Neural cell (in vitro differentiated cells): ENCODE data around the gene DHX40. TPM values are rescaled to one million over a fixed set of nuclear protein-coding genes. Genes with fewer than 3 reads are reported as not detected.

Source experiments
- H2AFZ ChIP-seq: fragments of 200-600, 300-800 bp; sonication (generic), shearing (Covaris generic); 2 replicates; pipeline ENCODE4 v1.6.0; 2014; ENCODE audit warnings: low read depth, mild to moderate bottlenecking, antibody characterized with exemption, low read length, moderate library complexity
- H3F3A ChIP-seq: fragments of 200-600 bp; shearing (Covaris generic); 2 replicates; pipeline ENCODE4 v1.6.1; 2016; ENCODE audit warnings: mild to moderate bottlenecking, moderate library complexity, mixed read lengths, antibody characterized with exemption, low read length; ENCODE audit not compliant: insufficient read depth, poor library complexity, severe bottlenecking
- H3K27ac ChIP-seq: fragments of 200-600, 300-800 bp; sonication (generic), shearing (Covaris generic); 2 replicates; pipeline ENCODE4 v1.5.1; 2014; ENCODE audit warnings: mild to moderate bottlenecking, low read length, moderate library complexity
- H3K27me3 ChIP-seq: fragments of 300-800, 200-600 bp; sonication (generic), shearing (Covaris generic); 2 replicates; pipeline ENCODE4 v1.6.0; 2014; ENCODE audit warnings: mild to moderate bottlenecking, low read depth, low read length, moderate library complexity; ENCODE audit not compliant: insufficient read depth
- H3K36me3 ChIP-seq: fragments of 300-800, 200-600 bp; sonication (generic), shearing (Covaris generic); 2 replicates; pipeline ENCODE4 v1.5.1; 2014; ENCODE audit warnings: mild to moderate bottlenecking, antibody characterized with exemption, low read length, moderate library complexity; ENCODE audit not compliant: insufficient read depth
- H3K4me2 ChIP-seq: fragments of 300-800, 200-600 bp; sonication (generic), shearing (Covaris generic); 2 replicates; pipeline ENCODE4 v1.6.0; 2014; ENCODE audit warnings: mild to moderate bottlenecking, low read length
- H3K4me3 ChIP-seq: fragments of 300-800, 200-600 bp; sonication (generic), shearing (Covaris generic); 2 replicates; pipeline ENCODE4 v1.5.1; 2014; ENCODE audit warnings: mild to moderate bottlenecking, low read length, moderate library complexity
- H3K79me2 ChIP-seq: fragments of 200-600 bp; shearing (Covaris generic); replicated peaks from 2 replicates; pipeline ENCODE4 v1.6.0; 2014; ENCODE audit warnings: mild to moderate bottlenecking, low read length, moderate library complexity; ENCODE audit not compliant: insufficient read depth
- H3K9ac ChIP-seq: fragments of 300-800, 200-600 bp; sonication (generic), shearing (Covaris generic); 2 replicates; pipeline ENCODE4 v1.6.1; 2016; ENCODE audit warnings: mild to moderate bottlenecking, low read length, mixed read lengths
- H3K9me2 ChIP-seq: fragments of 200-600 bp; shearing (Covaris generic); 2 replicates; pipeline ENCODE4 v1.6.1; 2016; ENCODE audit warnings: mild to moderate bottlenecking, low read length, mixed read lengths; ENCODE audit not compliant: insufficient read depth
- H3K9me3 ChIP-seq: fragments of 200-600, 300-800 bp; sonication (generic), shearing (Covaris generic); 2 replicates; pipeline ENCODE4 v1.6.1; 2016; ENCODE audit warnings: mild to moderate bottlenecking, mixed run types, low read length, moderate library complexity, mixed read lengths
- H4K20me1 ChIP-seq: fragments of 200-600 bp; shearing (Covaris generic); 2 replicates; pipeline ENCODE4 v1.6.1; 2016; ENCODE audit warnings: mild to moderate bottlenecking, mixed run types; ENCODE audit not compliant: insufficient read depth
- EP300 ChIP-seq: fragments of 450-650 bp; conservative IDR thresholded peaks from 2 replicates; pipeline ENCODE4 v1.6.1; 2014; ENCODE audit warnings: antibody characterized with exemption, mild to moderate bottlenecking, moderate library complexity; ENCODE audit not compliant: poor library complexity, severe bottlenecking
- EZH2 ChIP-seq: fragments of 200-600, 300-800 bp; shearing (Covaris generic), sonication (generic); IDR thresholded peaks from 2 replicates; pipeline ENCODE4 v1.6.1; 2014; ENCODE audit warnings: antibody characterized with exemption, low read length, borderline replicate concordance, mild to moderate bottlenecking; ENCODE audit not compliant: insufficient read depth, poor library complexity, severe bottlenecking
- MXI1 ChIP-seq: fragments of 450-650 bp; conservative IDR thresholded peaks from 2 replicates; pipeline ENCODE4 v1.6.1; 2014; ENCODE audit warnings: antibody characterized with exemption, mild to moderate bottlenecking; ENCODE audit not compliant: poor library complexity, severe bottlenecking
- RAD21 ChIP-seq: fragments of 450-650 bp; conservative IDR thresholded peaks from 2 replicates; pipeline ENCODE4 v1.6.1; 2014; ENCODE audit warnings: antibody characterized with exemption, mild to moderate bottlenecking, moderate library complexity
- REST ChIP-seq: IDR thresholded peaks from 2 replicates; pipeline ENCODE4 v1.6.1; 2012; ENCODE audit warnings: borderline replicate concordance
- SMC3 ChIP-seq: fragments of 450-650 bp; conservative IDR thresholded peaks from 2 replicates; pipeline ENCODE4 v1.6.1; 2014; ENCODE audit warnings: antibody characterized with exemption, mild to moderate bottlenecking, moderate library complexity; ENCODE audit not compliant: poor library complexity
- TAF1 ChIP-seq: IDR thresholded peaks from 2 replicates; pipeline ENCODE4 v1.6.1; 2012; ENCODE audit warnings: low read depth
- polyA plus RNA-seq: library from polyadenylated mRNA; depleted of rRNA; stranded (reverse); fragments of >200 nt; gene quantifications from 2 replicates; pipeline ENCODE4 v1.2.3, GENCODE V29; 2014
- TF ChIP-seq, protein P1 (sequence below): fragments of 450-650 bp; IDR thresholded peaks from 2 replicates; pipeline ENCODE4 v1.5.1; 2014; ENCODE audit warnings: antibody characterized with exemption, mild to moderate bottlenecking, moderate library complexity; ENCODE audit not compliant: poor library complexity, severe bottlenecking

Gene DHX40
- polyA plus RNA-seq, 1 donor from 2014 or later: 130 TPM

- TF ChIP-seq EZH2: no peak
- TF ChIP-seq SMC3: no peak
- TF ChIP-seq, protein P1, sequence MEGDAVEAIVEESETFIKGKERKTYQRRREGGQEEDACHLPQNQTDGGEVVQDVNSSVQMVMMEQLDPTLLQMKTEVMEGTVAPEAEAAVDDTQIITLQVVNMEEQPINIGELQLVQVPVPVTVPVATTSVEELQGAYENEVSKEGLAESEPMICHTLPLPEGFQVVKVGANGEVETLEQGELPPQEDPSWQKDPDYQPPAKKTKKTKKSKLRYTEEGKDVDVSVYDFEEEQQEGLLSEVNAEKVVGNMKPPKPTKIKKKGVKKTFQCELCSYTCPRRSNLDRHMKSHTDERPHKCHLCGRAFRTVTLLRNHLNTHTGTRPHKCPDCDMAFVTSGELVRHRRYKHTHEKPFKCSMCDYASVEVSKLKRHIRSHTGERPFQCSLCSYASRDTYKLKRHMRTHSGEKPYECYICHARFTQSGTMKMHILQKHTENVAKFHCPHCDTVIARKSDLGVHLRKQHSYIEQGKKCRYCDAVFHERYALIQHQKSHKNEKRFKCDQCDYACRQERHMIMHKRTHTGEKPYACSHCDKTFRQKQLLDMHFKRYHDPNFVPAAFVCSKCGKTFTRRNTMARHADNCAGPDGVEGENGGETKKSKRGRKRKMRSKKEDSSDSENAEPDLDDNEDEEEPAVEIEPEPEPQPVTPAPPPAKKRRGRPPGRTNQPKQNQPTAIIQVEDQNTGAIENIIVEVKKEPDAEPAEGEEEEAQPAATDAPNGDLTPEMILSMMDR: no peak
- no peak for TF ChIP-seq EP300
- no peak for TF ChIP-seq MXI1
- no peak for TF ChIP-seq REST
- no peak for TF ChIP-seq RAD21
- Histone ChIP-seq H3K36me3 (no peaks in the 10 kb centered on the region), H3K79me2 (no peaks in the 10 kb centered on the region), H3K4me3 (no peak overlapping the region), H3K9ac (no peak overlapping the region), H3K9me2 (no peaks in the 10 kb centered on the region), H3K27ac (no peak overlapping the region), H3F3A (peaks cover 6% of the 10 kb centered on the region), H4K20me1 (no peaks in the 10 kb centered on the region), H3K9me3 (no peaks in the 10 kb centered on the region), H2AFZ (no peak overlapping the region), H3K27me3 (no peaks in the 10 kb centered on the region), H3K4me2 (no peak overlapping the region)
Measured at GRCh38 chr17:59550703-59551102, 14.7 kb upstream of the DHX40 start.

GRCh38 chr17:59558039-59558438, 7.4 kb upstream of the DHX40 start:
- Histone ChIP-seq H2AFZ (no peak overlapping the region), H3K9me3 (no peaks in the 10 kb centered on the region), H3K27ac (no peak overlapping the region), H3K27me3 (no peaks in the 10 kb centered on the region), H3K36me3 (no peaks in the 10 kb centered on the region), H3K79me2 (no peaks in the 10 kb centered on the region), H3K9ac (no peak overlapping the region), H4K20me1 (no peaks in the 10 kb centered on the region), H3K4me3 (no peak overlapping the region), H3F3A (no peaks in the 10 kb centered on the region), H3K4me2 (no peak overlapping the region), H3K9me2 (no peaks in the 10 kb centered on the region)
- no peak for TF ChIP-seq EP300
- TF ChIP-seq TAF1: no peak
- TF ChIP-seq SMC3: no peak
- TF ChIP-seq, protein P1: no peak
